Endothelial cell of umbilical vein (primary cell): Measurements from ENCODE around the gene RBM28. TPM values are rescaled to one million over a fixed set of nuclear protein-coding genes. Genes with fewer than 3 reads are reported as not detected.

Experiments used
- BruUV-seq: library from RNA; stranded (reverse); fragments of 400-500 nt; replicated peaks from 2 replicates; lab custom pipeline; 2021; lab: Mats Ljungman, UMichigan
- CTCF ChIA-PET: fragments of 300-600, 350-600 bp; sonication (Branson Sonifier 250); formaldehyde crosslinking; loops from one replicate; lab custom pipeline; 2021; ENCODE audit warnings: antibody characterized with exemption, inconsistent platforms; lab: Charles Lee
- POLR2A ChIA-PET: fragments of 300-600, 350-600 bp; sonication (Branson Sonifier 250); formaldehyde crosslinking; loops from one replicate; lab custom pipeline; 2021; ENCODE audit warnings: antibody characterized with exemption, inconsistent platforms; lab: Charles Lee
- DNase-seq: peaks from one replicate; pipeline ENCODE4 v3.0.0-alpha.2; 2011; ENCODE audit warnings: low read depth, low spot score
- FAIRE-seq: peaks from 2 replicates; lab custom pipeline; 2011; peaks lifted over from hg19 to GRCh38; lab: Jason Lieb, UNC
- H2AFZ ChIP-seq: 2 replicates; pipeline ENCODE4 v1.6.0; 2012; ENCODE audit warnings: low read depth, low read length, control low read depth, inconsistent platforms
- H3K27ac ChIP-seq: 2 replicates; pipeline ENCODE4 v1.5.1; 2011; ENCODE audit warnings: low read depth, mild to moderate bottlenecking, control low read depth, low read length, moderate library complexity; ENCODE audit not compliant: insufficient read depth
- H3K27me3 ChIP-seq, 2 experiments: 2 replicates each; pipeline versions ENCODE4 v1.6.0 to v1.6.1; 2011; ENCODE audit warnings: low read length in 2 of 2, mixed read lengths in 1 of 2; ENCODE audit not compliant: control insufficient read depth in 2 of 2, insufficient read depth in 2 of 2
- H3K36me3 ChIP-seq, 2 experiments: 2 replicates in 1 of 2; 3 replicates in 1 of 2; pipeline ENCODE4 v1.5.1; 2011; ENCODE audit warnings: low read length in 2 of 2, mild to moderate bottlenecking in 1 of 2, moderate library complexity in 1 of 2; ENCODE audit not compliant: control insufficient read depth in 2 of 2, insufficient read depth in 2 of 2; ENCODE audit errors: extremely low read depth in 1 of 2
- H3K4me1 ChIP-seq: 3 replicates; pipeline ENCODE4 v1.5.1; 2011; ENCODE audit warnings: mild to moderate bottlenecking, low read length; ENCODE audit not compliant: control insufficient read depth, insufficient read depth; ENCODE audit errors: extremely low read depth
- H3K4me2 ChIP-seq: 2 replicates; pipeline ENCODE4 v1.6.1; 2011; ENCODE audit warnings: low read length, control low read depth, mixed read lengths; ENCODE audit not compliant: insufficient read depth
- H3K4me3 ChIP-seq, 3 experiments: fragments of 200-600 bp in 1 of 3; sonication (generic), shearing (Covaris generic) in 1 of 3; replicated peaks in 1 of 3; 2 replicates each; pipeline ENCODE4 v1.5.1; 2011 to 2016; ENCODE audit warnings: control low read depth in 3 of 3, low read length in 3 of 3, mild to moderate bottlenecking in 2 of 3, inconsistent platforms in 1 of 3, low read depth in 1 of 3, moderate library complexity in 1 of 3; ENCODE audit not compliant: insufficient read depth in 1 of 3
- H3K79me2 ChIP-seq: 2 replicates; pipeline ENCODE4 v1.6.0; 2012; ENCODE audit warnings: low read length, inconsistent platforms; ENCODE audit not compliant: control insufficient read depth, insufficient read depth
- H3K9ac ChIP-seq: replicated peaks from 2 replicates; pipeline ENCODE3; 2011; ENCODE audit warnings: low read length, control low read depth; ENCODE audit not compliant: insufficient read depth; ENCODE audit errors: extremely low read depth
- H3K9me1 ChIP-seq: replicated peaks from 3 replicates; pipeline ENCODE4 v1.6.0; 2011; ENCODE audit warnings: mild to moderate bottlenecking, low read length; ENCODE audit not compliant: control insufficient read depth, insufficient read depth; ENCODE audit errors: extremely low read depth
- H3K9me3 ChIP-seq: replicated peaks from 2 replicates; pipeline ENCODE4 v1.5.1; 2012; ENCODE audit warnings: low read length, inconsistent platforms; ENCODE audit not compliant: control insufficient read depth, insufficient read depth
- H4K20me1 ChIP-seq: replicated peaks from 2 replicates; pipeline ENCODE3; 2011; ENCODE audit warnings: mild to moderate bottlenecking, low read length; ENCODE audit not compliant: control insufficient read depth, insufficient read depth; ENCODE audit errors: extremely low read depth
- CTCF ChIP-seq, 2 donors: IDR thresholded peaks; 1 replicate in 1 of 2; 2 replicates in 1 of 2; pipeline ENCODE4 v1.5.1; 2011; ENCODE audit warnings: low read length in 2 of 2, mild to moderate bottlenecking in 2 of 2, moderate library complexity in 2 of 2, control low read depth in 1 of 2, inconsistent platforms in 1 of 2, low read depth in 1 of 2; ENCODE audit not compliant: insufficient read depth in 1 of 2; ENCODE audit errors: extremely low read depth in 1 of 2
- EZH2 ChIP-seq: IDR thresholded peaks from 2 replicates; pipeline ENCODE4 v1.6.1; 2012; ENCODE audit warnings: borderline replicate concordance, low read depth, mild to moderate bottlenecking, moderate library complexity, low read length, inconsistent platforms; ENCODE audit not compliant: severe bottlenecking
- FOS ChIP-seq: IDR thresholded peaks from 2 replicates; pipeline ENCODE4 v1.6.1; 2011; ENCODE audit warnings: mild to moderate bottlenecking, low read length, moderate library complexity, borderline replicate concordance; ENCODE audit not compliant: insufficient read depth
- GATA2 ChIP-seq: IDR thresholded peaks from 2 replicates; pipeline ENCODE4 v1.7.0; 2011; ENCODE audit warnings: low read depth, mild to moderate bottlenecking, moderate library complexity, mixed read lengths, low read length; ENCODE audit not compliant: insufficient read length, insufficient read depth
- JUN ChIP-seq: IDR thresholded peaks from 2 replicates; pipeline ENCODE4 v1.6.1; 2011; ENCODE audit warnings: borderline replicate concordance, low read depth; ENCODE audit not compliant: insufficient read length, insufficient read depth
- MAX ChIP-seq: IDR thresholded peaks from 2 replicates; pipeline ENCODE4 v1.6.1; 2011; ENCODE audit not compliant: insufficient read depth, insufficient read length
- MYC ChIP-seq: IDR thresholded peaks from one replicate; pipeline ENCODE4 v1.6.1; 2011; ENCODE audit warnings: mild to moderate bottlenecking, low read depth, low read length
- POLR2A ChIP-seq: IDR thresholded peaks from 2 replicates; pipeline ENCODE4 v1.6.1; 2012; ENCODE audit warnings: low read depth, mild to moderate bottlenecking, control low read depth, low read length
- POLR2AphosphoS5 ChIP-seq: IDR thresholded peaks from 2 replicates; pipeline ENCODE4 v1.6.1; 2012; ENCODE audit warnings: low read depth, mild to moderate bottlenecking, control low read depth, low read length, moderate library complexity; ENCODE audit not compliant: insufficient read depth
- dilution Hi-C: fragments of 300-500 bp; cut with MboI; formaldehyde crosslinking; loops from one replicate; pipeline ENCODE4 v1.15.0; 2019; ENCODE audit warnings: low sequenced_read_pairs; ENCODE audit not compliant: extremely low pct_ligation_motif_present
- intact Hi-C: fragments of 100-400 bp; cut with micrococcal nuclease; formaldehyde crosslinking; loops from one replicate; pipeline ENCODE4 v1.10.0; 2022
- polyA plus RNA-seq, 4 experiments: library from polyadenylated mRNA; depleted of rRNA in 3 of 4; stranded (reverse) in 3 of 4; unstranded in 1 of 4; fragments of >200 nt; gene quantifications; 2 replicates each; pipeline versions ENCODE4 v1.2.1 to v1.2.3, GENCODE V29; 2011 to 2012; ENCODE audit warnings: missing spikeins in 1 of 4
- total RNA-seq: library from RNA; stranded (reverse); gene quantifications from 2 replicates; pipeline ENCODE4 v1.2.3, GENCODE V29; 2021

Gene RBM28
- total and polyA plus RNA-seq, 2 donors (not counting 3 experiments of a cell fraction or from before 2014, with no cell fraction given), result 11.6 to 58.7 TPM

GRCh38 chr7:128264477-128264876, 79.2 kb downstream of the RBM28 start:
- no peaks in the 10 kb centered on the region for H3K36me3 ChIP-seq
- peaks cover 25 to 42% of the 10 kb centered on the region in 2 experiments for H3K27me3 ChIP-seq
- H3K27ac ChIP-seq, result no peak overlapping the region
- H3K4me3 ChIP-seq, result no peak overlapping the region
- dilution Hi-C loops, result no loop called here
- FAIRE-seq, result no peak
- intact Hi-C loops, result no loop called here
- no peak for DNase-seq
- ChIA-PET CTCF (interaction anchor here (0.6 to 1.2 kb wide), 2 partner anchors 12 to 55 kb away, joined by 3 read pairs; no protein-coding TSS in a partner anchor), POLR2A (no interaction called here)
- no peak overlapping the region for H3K9ac ChIP-seq
- no peaks in the 10 kb centered on the region for H4K20me1 ChIP-seq
- no peaks in the 10 kb centered on the region for H3K79me2 ChIP-seq
- H3K4me2 ChIP-seq, result no peak overlapping the region
- TF ChIP-seq FOS, result no peak
- TF ChIP-seq CTCF (IDR thresholded peaks at IDR 0.05; ENCODE audit: extremely low read depth in 1 of 2, insufficient read depth in 1 of 2, low read depth in 1 of 2, low read length in 2 of 2), result no peak
- TF ChIP-seq GATA2, result no peak
- TF ChIP-seq MAX, result no peak
- TF ChIP-seq POLR2AphosphoS5, result no peak
- no peak for TF ChIP-seq EZH2
- TF ChIP-seq POLR2A, result no peak
- TF ChIP-seq JUN, result no peak
- no peak for TF ChIP-seq MYC
- H3K9me3 ChIP-seq, result no peaks in the 10 kb centered on the region
- no peak overlapping the region for H2AFZ ChIP-seq
- H3K9me1 ChIP-seq, result no peaks in the 10 kb centered on the region
- no TSS peak for BruUV-seq
- H3K4me1 ChIP-seq, result no peaks in the 10 kb centered on the region
